HUES64 (cell line): ENCODE results near the gene GLYAT.

Experiments
- H3K27ac ChIP-seq: 2 replicates; pipeline ENCODE4 v1.7.0; 2013; ENCODE audit warnings: low read depth, low read length, inconsistent platforms
- H3K27me3 ChIP-seq: 2 replicates; pipeline ENCODE4 v1.6.1; 2013; ENCODE audit warnings: mild to moderate bottlenecking, low read length; ENCODE audit not compliant: insufficient read depth
- H3K36me3 ChIP-seq: 2 replicates; pipeline ENCODE4 v1.6.1; 2013; ENCODE audit warnings: mild to moderate bottlenecking, low read length; ENCODE audit not compliant: insufficient read depth
- H3K4me1 ChIP-seq: 2 replicates; pipeline ENCODE4 v1.6.1; 2013; ENCODE audit warnings: mild to moderate bottlenecking, low read length, moderate library complexity; ENCODE audit not compliant: insufficient read depth
- H3K4me3 ChIP-seq: 2 replicates; pipeline ENCODE4 v1.5.1; 2013; ENCODE audit warnings: mild to moderate bottlenecking, low read length, moderate library complexity
- H3K9ac ChIP-seq: 2 replicates; pipeline ENCODE4 v1.6.1; 2013; ENCODE audit warnings: mild to moderate bottlenecking, low read depth, low read length
- H3K9me3 ChIP-seq: 2 replicates; pipeline ENCODE4 v1.6.1; 2013; ENCODE audit warnings: low read depth, low read length; ENCODE audit not compliant: insufficient read depth
- WGBS: fragments of 150-250, 120-280 bp; methylation state at CpG from one replicate; pipeline ENCODE4 v1.1.7; 2013; ENCODE audit warnings: missing lambda C conversion rate; 5-methylcytosine and 5-hydroxymethylcytosine counted together

The GLYAT gene

GRCh38 chr11:58674609-58675008, 57.1 kb downstream of the GLYAT start:
- Histone ChIP-seq H3K9me3 (peaks cover 9% of the 10 kb centered on the region), H3K27me3 (no peaks in the 10 kb centered on the region), H3K4me3 (no peak overlapping the region), H3K27ac (no peak overlapping the region), H3K4me1 (no peaks in the 10 kb centered on the region), H3K36me3 (no peaks in the 10 kb centered on the region), H3K9ac (no peak overlapping the region)
- 93% methylated on average over 12 of the region's 12 CpGs for WGBS

- Histone ChIP-seq H3K9me3 (0 out of 2 replicates have a peak, but pooled peaks cover 2% of the 10 kb centered on the region), H3K27me3 (no peaks in the 10 kb centered on the region), H3K9ac (no peak overlapping the region), H3K36me3 (no peaks in the 10 kb centered on the region), H3K4me1 (no peaks in the 10 kb centered on the region), H3K27ac (no peak overlapping the region), H3K4me3 (no peak overlapping the region)
- WGBS = 86% methylated on average over 6 of the region's 6 CpGs
Measured at GRCh38 chr11:58671983-58672633, 59.6 kb downstream of the GLYAT start.

GRCh38 chr11:58659910-58660570, 71.7 kb downstream of the GLYAT start:
- WGBS = 93% methylated on average over 4 of the region's 5 CpGs
- Histone ChIP-seq H3K9me3 (no peaks in the 10 kb centered on the region), H3K36me3 (no peaks in the 10 kb centered on the region), H3K27me3 (no peaks in the 10 kb centered on the region), H3K4me1 (no peaks in the 10 kb centered on the region), H3K9ac (no peak overlapping the region), H3K4me3 (no peak overlapping the region), H3K27ac (no peak overlapping the region)

- H3K4me3 ChIP-seq = no peak overlapping the region
- no peak overlapping the region for H3K9ac ChIP-seq
- no peaks in the 10 kb centered on the region for H3K36me3 ChIP-seq
- peaks cover 2% of the 10 kb centered on the region; the same call in 1 of the 2 replicates for H3K27me3 ChIP-seq
- H3K4me1 ChIP-seq = no peaks in the 10 kb centered on the region
- 41% methylated on average over 1 of the region's 2 CpGs for WGBS
- no peak overlapping the region for H3K27ac ChIP-seq
- H3K9me3 ChIP-seq = no peaks in the 10 kb centered on the region
Measured at GRCh38 chr11:58659404-58659803, 72.3 kb downstream of the GLYAT start.
